Keratinocyte (primary cell): Measurements from ENCODE around the gene SPATA13. TPM values are rescaled to one million over a fixed set of nuclear protein-coding genes. Genes with fewer than 3 reads are reported as not detected.

Experiments used
- DNase-seq: peaks from one replicate; pipeline ENCODE4 v3.0.0-alpha.2; 2011; ENCODE audit warnings: low read depth, missing footprints, low spot score
- FAIRE-seq: peaks from 2 replicates; lab custom pipeline; 2011; peaks lifted over from hg19 to GRCh38; lab: Jason Lieb, UNC
- H2AFZ ChIP-seq: 2 replicates; pipeline ENCODE4 v1.6.0; 2012; ENCODE audit warnings: low read length, control low read depth, inconsistent platforms; ENCODE audit not compliant: control insufficient read depth
- H3K27ac ChIP-seq: 2 replicates; pipeline ENCODE4 v1.5.1; 2011; ENCODE audit warnings: low read length; ENCODE audit not compliant: control insufficient read depth, insufficient read depth
- H3K27me3 ChIP-seq: 3 replicates; pipeline ENCODE4 v1.6.0; 2011; ENCODE audit warnings: low read length; ENCODE audit not compliant: control insufficient read depth, insufficient read depth; ENCODE audit errors: extremely low read depth
- H3K36me3 ChIP-seq, 2 experiments: 2 replicates in 1 of 2; 3 replicates in 1 of 2; pipeline ENCODE4 v1.5.1; 2011; ENCODE audit warnings: low read length in 2 of 2, mild to moderate bottlenecking in 1 of 2; ENCODE audit not compliant: control insufficient read depth in 2 of 2, insufficient read depth in 2 of 2; ENCODE audit errors: extremely low read depth in 1 of 2
- H3K4me1 ChIP-seq: 3 replicates; pipeline ENCODE4 v1.5.1; 2011; ENCODE audit warnings: low read length; ENCODE audit not compliant: control insufficient read depth, insufficient read depth; ENCODE audit errors: extremely low read depth
- H3K4me2 ChIP-seq: 3 replicates; pipeline ENCODE4 v1.6.0; 2011; ENCODE audit warnings: low read depth, low read length; ENCODE audit not compliant: control insufficient read depth, insufficient read depth; ENCODE audit errors: extremely low read depth
- H3K4me3 ChIP-seq, 3 experiments: fragments of 200-600 bp in 1 of 3; sonication (generic) in 1 of 3; 2 replicates in 2 of 3; 3 replicates in 1 of 3; pipeline ENCODE4 v1.5.1; 2011 to 2016; ENCODE audit warnings: low read length in 3 of 3, mild to moderate bottlenecking in 3 of 3, control low read depth in 2 of 3, inconsistent platforms in 1 of 3, low read depth in 1 of 3, mixed read lengths in 1 of 3, mixed run types in 1 of 3, moderate library complexity in 1 of 3; ENCODE audit not compliant: control insufficient read depth in 2 of 3, insufficient read depth in 2 of 3; ENCODE audit errors: extremely low read depth in 1 of 3
- H3K79me2 ChIP-seq: 2 replicates; pipeline ENCODE4 v1.6.0; 2012; ENCODE audit warnings: low read length; ENCODE audit not compliant: control insufficient read depth, insufficient read depth
- H3K9ac ChIP-seq: 3 replicates; pipeline ENCODE4 v1.6.0; 2011; ENCODE audit warnings: low read length; ENCODE audit not compliant: control insufficient read depth, insufficient read depth; ENCODE audit errors: extremely low read depth
- H3K9me1 ChIP-seq: 3 replicates; pipeline ENCODE4 v1.6.0; 2011; ENCODE audit warnings: low read length; ENCODE audit not compliant: control insufficient read depth, insufficient read depth; ENCODE audit errors: extremely low read depth
- H3K9me3 ChIP-seq: 2 replicates; pipeline ENCODE4 v1.5.1; 2012; ENCODE audit warnings: low read depth, low read length; ENCODE audit not compliant: control insufficient read depth
- H4K20me1 ChIP-seq: 3 replicates; pipeline ENCODE4 v1.6.0; 2011; ENCODE audit warnings: low read length; ENCODE audit not compliant: control insufficient read depth, insufficient read depth; ENCODE audit errors: extremely low read depth
- EZH2 ChIP-seq: IDR thresholded peaks from one replicate; pipeline ENCODE4 v1.6.1; 2012; ENCODE audit warnings: inconsistent platforms, mild to moderate bottlenecking, low read length, moderate library complexity
- dilution Hi-C: fragments of 300-500 bp; cut with MboI; formaldehyde crosslinking; loops from one replicate; pipeline ENCODE4 v1.7.0; 2020; ENCODE audit warnings: low sequenced_read_pairs; ENCODE audit not compliant: extremely low pct_ligation_motif_present
- polyA plus RNA-seq, 5 experiments: library from polyadenylated mRNA; depleted of rRNA in 3 of 5; stranded (reverse) in 3 of 5; stranded (forward) in 1 of 5; unstranded in 1 of 5; fragments of >200 nt; gene quantifications; 1 replicate in 1 of 5; 2 replicates in 3 of 5; 3 replicates in 1 of 5; pipeline versions ENCODE4 v1.2.1 to v1.2.3, GENCODE V29; 2011 to 2012; ENCODE audit warnings: missing spikeins in 2 of 5, low read depth in 1 of 5, low replicate concordance in 1 of 5
- TF ChIP-seq, protein P1 (sequence below), 3 experiments: IDR thresholded peaks in 1 of 3; conservative IDR thresholded peaks in 1 of 3; optimal IDR thresholded peaks in 1 of 3; 2 replicates in 2 of 3; 3 replicates in 1 of 3; pipeline versions ENCODE3 to v1.5.1; 2011; ENCODE audit warnings: low read length in 3 of 3, mild to moderate bottlenecking in 3 of 3, moderate library complexity in 2 of 3, control low read depth in 1 of 3, inconsistent platforms in 1 of 3; ENCODE audit not compliant: insufficient read depth in 2 of 3; ENCODE audit errors: extremely low read depth in 1 of 3

Gene SPATA13
- polyA plus RNA-seq, 1 donor (not counting 4 experiments of a cell fraction or from before 2014, with no cell fraction given) = 1.2 TPM

GRCh38 chr13:24134757-24135156 is 25.8 kb upstream of the SPATA13 start:
- dilution Hi-C loops = no loop called here
- no peak for FAIRE-seq
- H3K4me1 ChIP-seq = no peaks in the 10 kb centered on the region

GRCh38 chr13:24135674-24136300 is 24.7 kb upstream of the SPATA13 start:
- no peak overlapping the region for H3K4me2 ChIP-seq
- no peaks in the 10 kb centered on the region for H3K4me1 ChIP-seq
- FAIRE-seq = no peak
- no peak overlapping the region for H3K9ac ChIP-seq
- no peaks in the 10 kb centered on the region for H3K27me3 ChIP-seq
- dilution Hi-C loops = no loop called here
- DNase-seq = no peak
- H3K27ac ChIP-seq = no peak overlapping the region
- no peak overlapping the region for H3K4me3 ChIP-seq
- H3K36me3 ChIP-seq = no peaks in the 10 kb centered on the region
- H2AFZ ChIP-seq = no peak overlapping the region
- H3K79me2 ChIP-seq = no peaks in the 10 kb centered on the region
- H4K20me1 ChIP-seq = no peaks in the 10 kb centered on the region
- no peaks in the 10 kb centered on the region for H3K9me1 ChIP-seq
- no peak for TF ChIP-seq EZH2
- TF ChIP-seq, protein P1, sequence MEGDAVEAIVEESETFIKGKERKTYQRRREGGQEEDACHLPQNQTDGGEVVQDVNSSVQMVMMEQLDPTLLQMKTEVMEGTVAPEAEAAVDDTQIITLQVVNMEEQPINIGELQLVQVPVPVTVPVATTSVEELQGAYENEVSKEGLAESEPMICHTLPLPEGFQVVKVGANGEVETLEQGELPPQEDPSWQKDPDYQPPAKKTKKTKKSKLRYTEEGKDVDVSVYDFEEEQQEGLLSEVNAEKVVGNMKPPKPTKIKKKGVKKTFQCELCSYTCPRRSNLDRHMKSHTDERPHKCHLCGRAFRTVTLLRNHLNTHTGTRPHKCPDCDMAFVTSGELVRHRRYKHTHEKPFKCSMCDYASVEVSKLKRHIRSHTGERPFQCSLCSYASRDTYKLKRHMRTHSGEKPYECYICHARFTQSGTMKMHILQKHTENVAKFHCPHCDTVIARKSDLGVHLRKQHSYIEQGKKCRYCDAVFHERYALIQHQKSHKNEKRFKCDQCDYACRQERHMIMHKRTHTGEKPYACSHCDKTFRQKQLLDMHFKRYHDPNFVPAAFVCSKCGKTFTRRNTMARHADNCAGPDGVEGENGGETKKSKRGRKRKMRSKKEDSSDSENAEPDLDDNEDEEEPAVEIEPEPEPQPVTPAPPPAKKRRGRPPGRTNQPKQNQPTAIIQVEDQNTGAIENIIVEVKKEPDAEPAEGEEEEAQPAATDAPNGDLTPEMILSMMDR (optimal IDR thresholded peaks at IDR 0.05 in 1 of 3, IDR thresholded peaks at IDR 0.05 in 1 of 3, conservative IDR thresholded peaks at IDR 0.05 in 1 of 3; ENCODE audit: extremely low read depth in 1 of 3, insufficient read depth in 2 of 3, low read length in 3 of 3) = no peak
- no peaks in the 10 kb centered on the region for H3K9me3 ChIP-seq

More at GRCh38 chr13:24134757-24135156, 25.8 kb upstream of the SPATA13 start:
- Histone ChIP-seq H3K27ac (no peak overlapping the region), H3K4me3 (no peak overlapping the region), H3K36me3 (no peaks in the 10 kb centered on the region), H2AFZ (no peak overlapping the region), H3K9me1 (no peaks in the 10 kb centered on the region), H3K79me2 (no peaks in the 10 kb centered on the region), H3K9ac (no peak overlapping the region), H3K9me3 (no peaks in the 10 kb centered on the region), H4K20me1 (no peaks in the 10 kb centered on the region), H3K27me3 (no peaks in the 10 kb centered on the region), H3K4me2 (no peak overlapping the region)
- DNase-seq = no peak
- TF ChIP-seq, protein P1 (optimal IDR thresholded peaks at IDR 0.05 in 1 of 3, IDR thresholded peaks at IDR 0.05 in 1 of 3, conservative IDR thresholded peaks at IDR 0.05 in 1 of 3; ENCODE audit: extremely low read depth in 1 of 3, insufficient read depth in 2 of 3, low read length in 3 of 3) = no peak
